MM.1S (cell line): ENCODE measurements around the gene MAPK8IP2.

Source experiments
- EZH2 ChIP-seq: fragments of 300-600 bp; sonication (generic); optimal IDR thresholded peaks from 2 replicates; pipeline ENCODE3; 2017; ENCODE audit warnings: low read depth, mild to moderate bottlenecking, antibody characterized with exemption, low read length, mixed read lengths
- TF ChIP-seq, protein P1 (sequence below): fragments of 300-600 bp; sonication (generic); IDR thresholded peaks from 2 replicates; pipeline ENCODE4 v1.5.1; 2016; ENCODE audit warnings: antibody characterized with exemption, low read length, mixed read lengths

DNA sequence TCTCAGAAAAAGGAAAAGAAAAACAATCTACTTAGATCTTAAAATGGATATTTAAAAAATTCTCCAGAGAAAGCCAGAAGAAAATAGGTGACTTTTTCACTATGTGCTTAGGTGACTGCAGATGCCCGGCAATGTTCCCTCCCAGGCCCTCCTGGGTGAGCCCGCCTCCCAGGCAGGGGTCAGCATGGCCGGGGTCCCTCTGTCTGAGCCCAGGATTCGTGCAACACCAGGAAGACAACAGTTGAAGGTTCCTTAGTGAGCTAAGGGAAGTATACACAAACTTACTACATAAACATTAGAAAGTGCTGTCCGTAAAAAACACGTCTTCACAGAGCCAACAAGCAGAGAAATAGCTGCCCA, 11.6 kb downstream of the MAPK8IP2 start:
- TF ChIP-seq, protein P1, sequence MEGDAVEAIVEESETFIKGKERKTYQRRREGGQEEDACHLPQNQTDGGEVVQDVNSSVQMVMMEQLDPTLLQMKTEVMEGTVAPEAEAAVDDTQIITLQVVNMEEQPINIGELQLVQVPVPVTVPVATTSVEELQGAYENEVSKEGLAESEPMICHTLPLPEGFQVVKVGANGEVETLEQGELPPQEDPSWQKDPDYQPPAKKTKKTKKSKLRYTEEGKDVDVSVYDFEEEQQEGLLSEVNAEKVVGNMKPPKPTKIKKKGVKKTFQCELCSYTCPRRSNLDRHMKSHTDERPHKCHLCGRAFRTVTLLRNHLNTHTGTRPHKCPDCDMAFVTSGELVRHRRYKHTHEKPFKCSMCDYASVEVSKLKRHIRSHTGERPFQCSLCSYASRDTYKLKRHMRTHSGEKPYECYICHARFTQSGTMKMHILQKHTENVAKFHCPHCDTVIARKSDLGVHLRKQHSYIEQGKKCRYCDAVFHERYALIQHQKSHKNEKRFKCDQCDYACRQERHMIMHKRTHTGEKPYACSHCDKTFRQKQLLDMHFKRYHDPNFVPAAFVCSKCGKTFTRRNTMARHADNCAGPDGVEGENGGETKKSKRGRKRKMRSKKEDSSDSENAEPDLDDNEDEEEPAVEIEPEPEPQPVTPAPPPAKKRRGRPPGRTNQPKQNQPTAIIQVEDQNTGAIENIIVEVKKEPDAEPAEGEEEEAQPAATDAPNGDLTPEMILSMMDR: no peak
- TF ChIP-seq EZH2: no peak
